A673 (cell line): ENCODE results near the gene P2RY4.

ENCODE experiments used
- CTCF ChIP-seq: fragments of 300-800, 200-600 bp; sonication (generic); conservative IDR thresholded peaks from 2 replicates; pipeline ENCODE4 v1.5.1; 2017; ENCODE audit warnings: low read depth, mild to moderate bottlenecking, antibody characterized with exemption, low read length, moderate library complexity, mixed read lengths
- EZH2 ChIP-seq: fragments of 200-600 bp; sonication (generic); IDR thresholded peaks from 2 replicates; pipeline ENCODE4 v1.6.1; 2017; ENCODE audit warnings: borderline replicate concordance, low read depth, mild to moderate bottlenecking, mixed read lengths, antibody characterized with exemption, low read length; ENCODE audit not compliant: poor library complexity, severe bottlenecking

DNA sequence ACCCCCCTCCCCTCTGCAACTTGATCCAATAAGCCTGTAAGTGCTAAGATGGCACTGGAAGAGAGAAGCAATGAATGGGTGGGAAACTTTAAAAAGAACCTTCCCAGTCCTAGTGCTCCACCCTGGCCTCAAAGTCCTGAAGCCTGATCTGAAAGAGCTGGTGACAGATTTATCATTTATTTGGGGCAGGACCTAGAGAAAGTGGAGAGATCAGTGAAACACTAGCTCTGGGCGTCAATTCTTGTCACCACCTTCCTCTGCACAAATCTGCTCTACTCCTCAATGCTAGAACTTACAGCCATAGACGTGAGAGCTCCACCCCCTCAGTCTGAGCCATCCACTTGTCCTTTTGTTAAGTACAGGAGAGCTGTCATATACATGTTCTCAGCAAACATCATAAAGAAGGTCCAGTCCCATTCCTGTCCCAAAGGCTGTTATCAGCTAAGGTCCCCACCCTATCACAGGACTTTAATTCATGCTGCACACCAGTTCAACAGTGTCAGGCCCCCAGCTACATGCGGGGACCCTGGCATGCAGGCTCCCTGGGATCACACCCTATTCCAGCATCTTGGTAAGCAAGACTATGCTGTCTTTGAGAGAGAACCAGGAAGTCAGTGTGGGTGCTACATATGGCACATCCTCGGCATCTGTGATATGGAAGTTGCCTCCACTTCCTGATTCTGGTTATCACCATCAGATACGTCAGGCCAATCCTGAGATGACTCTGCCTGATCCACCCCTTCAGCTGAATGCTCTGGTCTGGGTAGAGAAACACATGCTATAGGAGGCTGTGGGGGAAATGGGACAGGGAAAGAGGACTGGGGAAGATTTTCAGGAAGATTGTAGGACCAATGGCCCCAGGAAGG lies 2.3 kb downstream of the P2RY4 start:
- TF ChIP-seq CTCF (no peak), EZH2 (no peak)
